Renal cortex interstitium (tissue), 11 donors: ENCODE results near the gene ZER1. TPM values are rescaled to one million over a fixed set of nuclear protein-coding genes. Genes with fewer than 3 reads are reported as not detected.
"Not testable (repeated sequence)": the region's sequence is repeated elsewhere in the genome, so short reads cannot be mapped to it uniquely, and the experiment has no call there.

Experiments
- DNase-seq, 11 donors: peaks; one replicate each; pipeline ENCODE4 v3.0.0-alpha.2; 2013; ENCODE audit warnings: low read depth in 9 of 11, low spot score in 4 of 11; ENCODE audit errors: extremely low read depth in 1 of 11
- polyA plus RNA-seq, 3 donors: library from polyadenylated mRNA; unstranded; fragments of 120-200 nt; gene quantifications; one replicate each; pipeline ENCODE4 v1.2.1, GENCODE V29; 2013; ENCODE audit not compliant: insufficient read length in 3 of 3

ZER1 gene
- polyA plus RNA-seq, 3 donors, result 30.9 to 39.2 (median 38.0) TPM

GRCh38 chr9:128705051-128705965 is 66.4 kb downstream of the ZER1 start:
- DNase-seq, result no peak

GRCh38 chr9:128704356-128704670 is 67.4 kb downstream of the ZER1 start:
- DNase-seq, result no peak

GRCh38 chr9:128703616-128704355 is 67.9 kb downstream of the ZER1 start:
- no peak for DNase-seq

GRCh38 chr9:128702949-128703615 is 68.6 kb downstream of the ZER1 start:
- DNase-seq, result peak in 1 of 11 donors; percentile 17

- DNase-seq, result peak in 9 of 11 donors; percentile 74 to 90 (median 83)
Measured at GRCh38 chr9:128702445-128702948, 69.2 kb downstream of the ZER1 start, which contains the start of gene PKN3. Gene PKN3, plus strand, starts transcription at chr9:128702503. Its CDS starts 413 bp downstream, at chr9:128702916.

- no peak for DNase-seq
Measured at GRCh38 chr9:128701227-128701854, 70.4 kb downstream of the ZER1 start.

GRCh38 chr9:128699096-128699795 is 72.5 kb downstream of the ZER1 start:
- not testable (repeated sequence) for DNase-seq

GRCh38 chr9:128696923-128697707 is 74.6 kb downstream of the ZER1 start:
- no peak for DNase-seq

- no peak for DNase-seq
Measured at GRCh38 chr9:128694344-128694743, 77.4 kb downstream of the ZER1 start.

- not testable (repeated sequence) for DNase-seq
Measured at GRCh38 chr9:128693738-128694137, 78.0 kb downstream of the ZER1 start.

- DNase-seq, result no peak
Measured at GRCh38 chr9:128690684-128691034, 81.1 kb downstream of the ZER1 start.

GRCh38 chr9:128689820-128690683 is 81.7 kb downstream of the ZER1 start:
- DNase-seq, result peak in 2 of 11 donors; percentile 28 to 49

GRCh38 chr9:128689293-128689774 is 82.4 kb downstream of the ZER1 start:
- DNase-seq, result peak in 1 of 11 donors; percentile 32

- DNase-seq, result peak; percentile 81 to 96 (median 93)
Measured at GRCh38 chr9:128688501-128689292, 83.0 kb downstream of the ZER1 start, which contains the start of gene SET. Gene SET, plus strand, starts transcription at chr9:128689222. Its CDS starts 361 bp downstream, at chr9:128689583.

- no peak for DNase-seq
Measured at GRCh38 chr9:128687453-128687852, 84.3 kb downstream of the ZER1 start.
